SK-N-SH treated with all-trans-retinoic acid at 6 μM for 48 hours (cell line): ENCODE measurements around the gene CTIF.

Experiments used
- ARNTL ChIP-seq: fragments of 450-650 bp; formaldehyde crosslinking; IDR thresholded peaks from 2 replicates; pipeline ENCODE4 v1.5.0; 2020; ENCODE audit warnings: low read depth, mild to moderate bottlenecking, moderate library complexity, borderline replicate concordance
- BACH2 ChIP-seq: fragments of 250-450 bp; sonication (Bioruptor Pico); IDR thresholded peaks from 2 replicates; pipeline ENCODE4 v1.9.0; 2021; ENCODE audit warnings: mild to moderate bottlenecking, borderline replicate concordance
- CREB5 ChIP-seq: fragments of 250-450 bp; sonication (Bioruptor Pico); IDR thresholded peaks from 2 replicates; pipeline ENCODE4 v1.5.1; 2020; ENCODE audit warnings: low read depth, mild to moderate bottlenecking, moderate library complexity
- PATZ1 ChIP-seq: fragments of 250-450 bp; sonication (Bioruptor Pico); IDR thresholded peaks from 2 replicates; pipeline ENCODE4 v1.8.0; 2020; ENCODE audit warnings: mild to moderate bottlenecking, moderate library complexity, borderline replicate concordance
- POU6F1 ChIP-seq: fragments of 250-450 bp; sonication (Bioruptor Pico); IDR thresholded peaks from 2 replicates; pipeline ENCODE4 v1.8.0; 2021; ENCODE audit warnings: low read depth, mild to moderate bottlenecking, moderate library complexity, borderline replicate concordance
- SNAI2 ChIP-seq: fragments of 250-450 bp; sonication (Bioruptor Pico); IDR thresholded peaks from 2 replicates; pipeline ENCODE4 v1.5.0; 2020; ENCODE audit warnings: mild to moderate bottlenecking, moderate library complexity
- ZC3H10 ChIP-seq: fragments of 250-450 bp; sonication (Bioruptor Pico); IDR thresholded peaks from 2 replicates; pipeline ENCODE4 v1.5.1; 2021; ENCODE audit warnings: mild to moderate bottlenecking, moderate library complexity
- ZNF70 ChIP-seq: fragments of 450-650 bp; formaldehyde crosslinking; IDR thresholded peaks from 2 replicates; pipeline ENCODE4 v1.5.0; 2020; ENCODE audit warnings: mild to moderate bottlenecking, moderate library complexity

- TF ChIP-seq ZC3H10 (CRISPR knock-in tag) (no peak), PATZ1 (CRISPR knock-in tag) (no peak), POU6F1 (CRISPR knock-in tag) (no peak), ZNF70 (CRISPR knock-in tag) (no peak), BACH2 (no peak), ARNTL (CRISPR knock-in tag) (no peak), CREB5 (CRISPR knock-in tag) (no peak), SNAI2 (CRISPR knock-in tag) (no peak)
Observed at GRCh38 chr18:48678237-48679115, 139.6 kb downstream of the CTIF start.
